ENCODE results near the gene RAB3GAP1.
"Not testable (repeated sequence)": the region's sequence is repeated elsewhere in the genome, so short reads cannot be mapped to it uniquely, and the experiment has no call there.

Gene RAB3GAP1

GRCh38 chr2:135011633-135012032, 40.5 kb upstream of the RAB3GAP1 start:
- H3K4me3 ChIP-seq (ENCODE audit: low read depth, low read length) = no peak overlapping the region
- DNase-seq (ENCODE audit: low read depth) = no peak
- TF ChIP-seq CTCF (IDR thresholded peaks at IDR 0.05; ENCODE audit: insufficient read depth, low read depth, low read length, missing control alignments) = no peak

- H3K4me3 ChIP-seq (ENCODE audit: low read depth, low read length) = no peak overlapping the region
- no peak for DNase-seq (ENCODE audit: low read depth)
- TF ChIP-seq CTCF (IDR thresholded peaks at IDR 0.05; ENCODE audit: insufficient read depth, low read depth, low read length, missing control alignments) = no peak
These were observed 30.5 kb upstream of the RAB3GAP1 start for GRCh38 chr2:135021618-135022017.

DNA sequence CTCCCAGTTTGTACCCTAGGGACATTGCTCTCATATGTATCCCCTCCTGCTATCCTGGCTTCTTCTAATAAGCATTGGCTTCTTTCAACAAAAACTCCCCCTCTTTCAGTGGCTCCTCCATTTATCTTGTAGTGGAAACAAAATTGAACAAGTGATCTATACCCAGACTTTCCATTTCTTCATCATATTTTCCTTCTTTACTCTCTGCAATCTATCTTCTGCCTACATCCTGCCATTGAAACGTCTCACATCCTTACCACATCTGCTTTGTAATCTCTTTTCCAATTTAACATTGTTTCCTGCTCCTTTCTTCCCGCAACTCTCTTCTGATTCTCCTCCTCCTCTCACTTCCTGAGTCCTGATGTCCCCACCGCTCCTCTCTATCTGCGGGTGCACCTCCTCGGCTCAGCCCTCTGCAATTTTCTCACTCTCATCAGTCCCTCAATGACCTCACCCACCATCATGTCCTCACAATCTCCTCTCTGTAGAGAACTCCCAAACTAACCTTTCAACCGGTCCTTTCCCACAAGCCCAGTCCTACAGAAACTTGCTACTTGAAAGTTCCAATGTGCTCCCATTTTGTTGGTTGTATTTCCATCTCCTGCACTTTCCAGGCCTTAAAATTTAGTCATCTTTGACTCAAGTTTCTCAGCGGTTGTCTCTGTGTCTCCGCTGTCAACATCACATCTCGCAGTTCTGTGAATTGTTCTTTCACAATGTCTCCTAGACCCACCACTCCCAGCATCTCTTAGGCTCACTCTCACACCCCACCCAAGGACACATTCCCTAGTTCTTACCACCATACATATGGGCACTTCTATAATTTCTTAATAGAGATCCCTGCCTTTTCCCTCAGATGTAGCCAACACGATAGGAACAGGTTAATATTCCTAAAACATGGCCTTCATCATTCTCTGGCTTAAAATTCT, 28.9 kb upstream of the RAB3GAP1 start:
- H3K4me3 ChIP-seq (ENCODE audit: low read depth, low read length) = no peak overlapping the region
- DNase-seq (ENCODE audit: low read depth) = no peak
- TF ChIP-seq CTCF (IDR thresholded peaks at IDR 0.05; ENCODE audit: insufficient read depth, low read depth, low read length, missing control alignments) = no peak

DNA sequence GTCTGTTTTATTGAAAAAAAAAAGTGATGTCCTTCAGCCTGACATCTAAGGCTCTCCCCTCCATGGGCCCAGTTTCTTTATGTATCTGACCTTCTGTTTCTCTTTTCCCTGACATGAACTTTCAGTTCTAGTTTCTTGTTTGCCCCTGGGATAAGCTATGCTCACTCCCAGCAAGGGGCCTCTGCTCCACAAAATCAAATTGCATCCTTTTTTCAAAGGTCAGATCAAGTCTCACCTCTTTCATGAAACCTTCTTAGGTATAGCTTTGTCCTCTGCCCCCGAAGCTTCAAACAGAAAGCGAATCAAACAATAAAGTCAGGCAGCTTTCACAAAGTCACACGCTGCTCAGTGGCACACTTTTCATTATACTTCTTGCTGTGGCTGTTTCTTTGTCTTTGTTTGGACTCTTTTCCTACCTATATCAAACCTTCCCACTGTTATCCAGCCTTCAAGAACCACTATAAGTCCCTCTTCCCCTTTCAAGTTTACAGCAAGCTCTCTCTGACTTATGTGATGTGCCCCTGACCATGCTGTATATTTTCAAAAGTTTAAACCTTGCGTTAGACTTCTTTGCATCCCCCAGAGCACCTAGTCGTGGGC, 28.1 kb upstream of the RAB3GAP1 start:
- no peak for TF ChIP-seq CTCF (IDR thresholded peaks at IDR 0.05; ENCODE audit: insufficient read depth, low read depth, low read length, missing control alignments)
- no peak for DNase-seq (ENCODE audit: low read depth)
- no peak overlapping the region for H3K4me3 ChIP-seq (ENCODE audit: low read depth, low read length)

- no peak for TF ChIP-seq CTCF (IDR thresholded peaks at IDR 0.05; ENCODE audit: insufficient read depth, low read depth, low read length, missing control alignments)
- no peak overlapping the region for H3K4me3 ChIP-seq (ENCODE audit: low read depth, low read length)
- no peak for DNase-seq (ENCODE audit: low read depth)
These were observed 22.5 kb upstream of the RAB3GAP1 start for GRCh38 chr2:135029481-135030134.

DNA sequence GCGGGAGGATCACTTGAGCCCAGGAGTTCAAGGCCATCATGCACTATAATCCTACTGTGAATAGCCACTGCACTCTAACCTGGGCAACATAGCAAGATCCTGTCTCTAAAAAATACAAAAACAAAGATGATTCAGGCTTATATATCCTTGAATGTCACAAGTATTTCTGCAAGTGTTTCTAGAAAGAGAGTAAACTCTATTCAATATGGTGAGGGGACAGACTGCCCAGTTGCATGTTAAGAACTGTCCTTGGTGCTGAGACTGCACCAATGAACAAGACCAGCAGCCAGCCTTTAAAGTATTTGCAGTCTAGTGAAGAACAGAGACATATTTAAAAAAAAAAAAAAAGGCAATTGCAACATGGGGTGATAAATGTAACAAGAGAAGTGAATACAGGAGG, 21.3 kb upstream of the RAB3GAP1 start:
- peak; percentile 16 for DNase-seq (ENCODE audit: low read depth)
- no peak overlapping the region for H3K4me3 ChIP-seq (ENCODE audit: low read depth, low read length)
- no peak for TF ChIP-seq CTCF (IDR thresholded peaks at IDR 0.05; ENCODE audit: insufficient read depth, low read depth, low read length, missing control alignments)

GRCh38 chr2:135033216-135033615, 18.9 kb upstream of the RAB3GAP1 start:
- DNase-seq (ENCODE audit: low read depth); H3K4me3 ChIP-seq (ENCODE audit: low read depth, low read length): not testable (repeated sequence)
